Measurements from ENCODE around the gene SFXN3.

SFXN3 gene

DNA sequence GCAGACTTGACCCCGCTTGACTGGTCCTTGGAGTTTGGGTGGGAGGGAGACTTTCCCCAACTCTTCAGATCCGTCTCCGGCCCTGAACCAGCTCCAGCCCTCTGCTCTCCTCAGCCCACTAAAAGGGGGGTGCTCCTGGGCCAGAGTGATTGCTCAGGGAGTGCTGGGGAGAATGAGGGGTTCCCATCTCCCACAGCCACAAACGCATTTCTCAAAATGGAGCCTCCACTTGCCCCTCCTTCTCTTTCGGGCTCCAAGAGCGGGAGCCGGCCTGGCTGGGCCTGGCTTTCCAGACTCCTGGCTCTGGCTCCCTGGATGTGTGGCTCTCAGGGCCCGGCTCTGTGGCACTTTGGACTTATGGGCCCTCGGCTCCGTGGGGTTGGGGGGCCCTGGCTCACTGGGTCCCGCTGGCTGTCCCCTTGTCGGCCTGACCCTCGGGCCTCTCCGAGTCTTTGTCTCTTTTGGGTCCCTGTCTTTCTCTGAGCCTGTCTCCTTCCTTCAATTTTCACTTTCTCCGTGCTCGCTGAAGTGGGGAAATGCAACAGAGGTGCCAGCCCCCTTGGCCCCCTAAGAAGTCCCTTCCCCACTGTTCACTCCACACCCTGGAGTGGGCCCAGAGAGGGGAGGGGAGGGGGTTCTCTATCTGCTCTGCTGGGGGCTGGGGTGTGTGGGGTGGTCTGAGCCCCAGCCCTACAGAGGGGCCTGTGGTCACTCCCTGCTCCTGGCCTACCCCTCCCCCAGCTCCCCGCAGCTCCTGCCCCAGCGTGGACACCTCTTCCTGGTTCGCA lies 30.7 kb upstream of the SFXN3 start:
- DNase-seq (ENCODE audit: low read depth in 2 of 2) = no peak

DNA sequence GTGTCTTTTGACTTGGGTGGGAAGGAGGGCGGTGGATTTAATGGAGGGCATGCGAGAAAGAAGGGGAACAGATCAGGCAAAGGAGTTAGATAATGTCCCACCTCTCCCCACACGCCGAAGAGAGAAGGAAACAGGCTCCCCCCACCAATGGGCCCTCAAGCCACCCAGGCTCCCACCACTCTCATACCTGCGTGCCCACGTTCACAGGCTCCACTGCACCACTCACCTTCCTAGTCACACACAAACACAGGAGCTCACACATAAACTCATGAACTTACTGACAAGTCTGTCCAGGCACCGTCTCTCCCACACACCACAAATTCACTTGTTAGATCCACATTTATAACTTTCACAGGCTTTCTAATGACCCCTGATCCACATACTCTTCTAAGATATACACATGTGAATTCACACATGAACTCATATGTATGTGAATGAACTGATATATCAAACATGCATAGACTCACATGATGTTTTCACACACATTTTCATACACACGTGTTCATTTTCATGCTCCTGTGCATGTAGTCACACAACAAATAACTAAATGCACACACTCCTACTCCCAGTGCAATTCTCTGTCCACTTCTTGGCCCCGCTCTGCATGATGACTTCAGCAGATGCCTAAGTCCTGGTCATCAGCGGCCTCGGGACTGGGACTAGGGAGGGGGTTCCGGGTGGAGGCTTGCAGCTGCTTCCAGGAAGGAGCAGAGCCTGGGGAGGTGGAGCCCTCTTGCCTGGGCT lies 29.9 kb upstream of the SFXN3 start:
- no peak for DNase-seq (ENCODE audit: low read depth in 2 of 2)

DNA sequence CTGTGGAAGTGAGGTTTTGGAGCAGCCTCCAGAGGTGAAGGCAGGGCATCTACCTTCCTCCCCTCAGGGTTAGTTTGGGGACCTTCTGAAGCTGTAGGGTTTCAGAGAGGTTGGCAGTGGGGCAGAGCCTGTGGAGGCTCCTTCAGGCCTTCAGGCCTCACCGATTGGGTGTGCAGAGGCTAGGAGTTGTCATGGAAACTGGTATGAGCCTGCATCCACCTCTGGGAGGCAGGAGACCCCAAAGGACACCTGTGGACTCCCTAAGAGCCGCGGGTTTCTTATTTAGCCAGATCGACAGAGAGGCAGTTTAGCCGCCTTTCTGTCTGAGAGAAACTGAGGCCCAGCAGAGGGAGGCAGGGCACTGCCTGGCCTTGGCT lies 29.4 kb upstream of the SFXN3 start:
- DNase-seq (ENCODE audit: low read depth in 2 of 2) = no peak

DNA sequence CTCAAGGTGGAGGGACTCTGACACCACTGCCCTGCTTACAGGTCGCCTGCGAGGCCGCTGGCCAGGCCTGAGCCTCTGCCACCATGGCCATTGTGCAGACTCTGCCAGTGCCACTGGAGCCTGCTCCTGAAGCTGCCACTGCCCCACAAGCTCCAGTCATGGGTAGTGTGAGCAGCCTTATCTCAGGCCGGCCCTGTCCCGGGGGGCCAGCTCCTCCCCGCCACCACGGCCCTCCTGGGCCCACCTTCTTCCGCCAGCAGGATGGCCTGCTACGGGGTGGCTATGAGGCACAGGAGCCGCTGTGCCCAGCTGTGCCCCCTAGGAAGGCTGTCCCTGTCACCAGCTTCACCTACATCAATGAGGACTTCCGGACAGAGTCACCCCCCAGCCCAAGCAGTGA lies 28.6 kb upstream of the SFXN3 start:
- DNase-seq (ENCODE audit: low read depth in 2 of 2) = no peak

DNA sequence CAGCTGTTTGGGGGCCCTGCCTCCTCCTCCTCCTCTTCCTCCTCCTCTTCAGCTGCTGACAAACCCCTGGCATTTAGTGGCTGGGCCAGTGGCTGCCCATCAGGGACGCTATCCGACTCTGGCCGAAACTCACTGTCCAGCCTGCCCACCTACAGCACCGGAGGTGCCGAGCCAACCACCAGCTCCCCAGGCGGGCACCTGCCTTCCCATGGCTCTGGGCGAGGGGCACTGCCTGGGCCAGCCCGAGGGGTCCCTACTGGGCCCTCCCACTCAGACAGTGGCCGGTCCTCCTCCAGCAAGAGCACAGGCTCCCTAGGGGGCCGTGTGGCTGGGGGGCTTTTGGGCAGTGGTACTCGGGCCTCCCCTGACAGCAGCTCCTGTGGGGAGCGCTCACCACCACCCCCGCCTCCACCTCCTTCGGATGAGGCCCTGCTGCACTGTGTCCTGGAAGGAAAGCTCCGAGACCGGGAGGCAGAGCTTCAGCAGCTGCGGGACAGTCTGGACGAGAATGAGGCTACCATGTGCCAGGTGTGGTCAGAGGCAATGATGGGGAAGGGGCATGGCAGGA lies 27.3 kb upstream of the SFXN3 start:
- DNase-seq (ENCODE audit: low read depth in 2 of 2) = no peak

DNA sequence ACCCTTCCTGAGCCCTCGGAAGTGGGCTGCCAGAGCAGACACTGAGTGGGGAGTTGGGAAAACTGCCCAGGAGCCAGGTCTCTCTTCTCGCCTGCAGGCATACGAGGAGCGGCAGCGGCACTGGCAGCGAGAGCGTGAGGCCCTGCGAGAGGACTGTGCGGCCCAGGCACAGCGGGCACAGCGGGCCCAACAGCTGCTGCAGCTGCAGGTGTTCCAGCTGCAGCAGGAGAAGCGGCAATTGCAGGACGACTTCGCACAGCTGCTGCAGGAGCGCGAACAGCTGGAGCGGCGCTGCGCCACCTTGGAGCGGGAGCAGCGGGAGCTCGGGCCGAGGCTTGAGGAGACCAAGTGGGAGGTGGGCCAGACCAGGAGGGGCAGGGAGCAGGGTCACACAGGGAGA lies 25.7 kb upstream of the SFXN3 start:
- DNase-seq (ENCODE audit: low read depth in 2 of 2) = no peak

- no peak for DNase-seq (ENCODE audit: low read depth in 2 of 2)
Measured at GRCh38 chr10:101005869-101006567, 25.0 kb upstream of the SFXN3 start.

GRCh38 chr10:101006593-101007098 lies 24.4 kb upstream of the SFXN3 start:
- no peak for DNase-seq (ENCODE audit: low read depth in 2 of 2)

GRCh38 chr10:101007099-101007711 lies 23.8 kb upstream of the SFXN3 start:
- DNase-seq (ENCODE audit: low read depth in 2 of 2) = no peak

DNA sequence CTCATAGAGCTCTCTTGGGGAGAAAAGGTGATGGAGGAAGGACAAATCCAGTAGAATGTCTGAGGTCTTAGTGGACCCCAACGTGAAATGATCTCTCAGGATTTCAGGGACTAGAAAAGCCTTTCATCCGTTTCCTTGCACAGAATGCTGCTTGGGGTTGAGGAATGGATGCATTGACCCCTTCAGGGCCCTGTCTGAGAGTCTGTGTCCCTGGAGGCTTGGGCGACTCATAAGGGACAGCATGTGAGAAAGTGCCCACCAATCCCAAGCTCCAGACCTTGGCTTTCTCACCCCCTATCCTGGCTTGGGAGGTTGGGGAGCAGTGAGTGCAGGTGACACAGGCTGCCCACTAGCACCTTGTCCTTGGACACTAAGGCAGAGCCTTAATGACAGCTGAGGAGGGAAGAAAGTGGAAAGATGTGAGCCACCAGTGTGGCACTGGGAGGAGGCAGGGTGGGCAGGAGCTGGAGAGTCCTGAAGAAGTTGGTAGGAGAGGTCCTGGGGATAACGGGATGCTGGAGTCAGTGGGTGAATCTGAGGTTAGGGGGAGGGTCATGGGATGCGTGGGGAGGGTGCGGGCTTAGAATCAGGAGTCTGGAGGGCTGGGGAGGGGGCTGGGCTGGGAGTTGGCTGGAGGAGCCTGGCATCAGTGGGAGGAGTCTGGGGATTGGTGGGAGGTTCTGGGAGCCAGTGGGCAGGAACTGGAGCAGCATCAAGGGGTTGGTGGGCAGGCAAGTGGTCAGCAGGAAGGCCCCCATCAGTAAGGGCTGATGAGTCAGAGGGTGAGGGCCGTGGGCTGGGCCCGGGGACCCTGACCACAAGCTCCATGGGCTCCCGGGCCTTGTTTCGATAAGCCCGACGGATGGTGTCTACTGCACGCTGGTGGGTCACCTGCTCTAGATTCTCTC lies 22.9 kb upstream of the SFXN3 start:
- DNase-seq (ENCODE audit: low read depth in 2 of 2) = no peak

- no peak for DNase-seq (ENCODE audit: low read depth in 2 of 2)
Measured at GRCh38 chr10:101008823-101009423, 22.1 kb upstream of the SFXN3 start.

DNA sequence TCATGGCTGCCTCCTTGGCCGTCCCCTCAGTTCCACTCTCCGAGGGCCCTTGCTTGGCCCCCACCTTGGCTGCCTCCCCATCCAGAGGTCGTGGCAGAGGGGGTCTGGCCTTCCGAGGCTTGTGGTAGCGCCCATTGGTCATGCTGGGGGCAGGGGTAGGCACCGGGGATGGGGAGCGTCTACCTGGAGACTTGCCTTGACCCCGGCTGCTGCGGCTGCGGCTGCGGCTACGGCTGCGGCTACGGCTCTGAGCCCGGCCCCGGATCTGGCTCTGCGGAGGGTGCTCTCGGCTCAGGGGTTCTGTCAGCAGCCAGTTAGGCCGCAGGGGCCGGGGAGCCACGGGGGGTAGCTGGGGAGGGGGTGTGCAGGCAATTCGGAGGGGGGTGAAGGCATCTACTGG lies 20.7 kb upstream of the SFXN3 start:
- DNase-seq (ENCODE audit: low read depth in 2 of 2) = no peak

DNA sequence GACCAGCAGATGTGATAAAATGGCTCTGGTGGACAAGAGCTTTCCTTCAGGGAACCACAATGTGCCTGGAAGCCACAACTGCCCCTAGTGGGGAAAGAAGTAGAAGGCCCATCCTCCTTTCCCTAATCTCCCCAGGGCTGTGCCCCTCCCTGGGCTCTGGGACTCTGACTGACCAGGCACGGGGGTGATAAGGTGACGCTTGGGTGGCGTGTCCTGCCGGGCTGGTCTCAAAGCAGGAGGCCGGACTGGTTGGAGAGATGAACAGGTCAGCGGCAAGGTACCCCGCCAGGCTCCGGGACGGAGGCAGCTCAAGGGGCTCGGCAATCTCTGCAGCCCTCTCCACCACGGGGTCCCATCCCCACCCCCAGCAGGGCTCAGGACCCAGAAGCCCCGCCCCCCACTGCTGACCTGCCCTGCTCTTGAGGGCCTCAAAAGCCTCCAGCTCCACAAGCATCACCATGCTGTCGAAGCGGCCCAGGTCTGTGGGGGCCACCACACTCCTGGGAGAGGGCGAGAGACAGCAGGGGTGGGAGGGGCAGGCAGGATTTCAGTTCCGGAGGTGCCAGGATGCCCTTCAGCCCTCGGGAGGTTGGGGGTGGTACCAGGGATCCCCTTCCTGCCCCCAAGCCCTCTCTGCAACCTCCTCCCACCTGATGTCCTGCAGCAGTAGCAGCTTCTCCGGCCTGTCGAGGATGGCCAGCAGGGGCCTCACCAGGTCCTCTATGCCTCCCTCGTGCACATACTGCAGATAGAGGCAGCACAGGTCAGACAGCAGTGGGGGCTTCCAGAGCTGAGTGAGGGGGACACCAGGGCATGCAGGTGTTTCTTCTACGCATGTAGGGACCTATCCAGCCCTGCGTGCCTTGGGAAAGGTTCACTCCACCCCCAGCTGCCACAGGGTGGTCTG lies 19.3 kb upstream of the SFXN3 start:
- DNase-seq (ENCODE audit: low read depth in 2 of 2) = no peak

GRCh38 chr10:101012525-101013364 lies 18.3 kb upstream of the SFXN3 start:
- DNase-seq (ENCODE audit: low read depth in 2 of 2) = peak; percentile 46 to 57

- no peak for DNase-seq (ENCODE audit: low read depth in 2 of 2)
Measured at GRCh38 chr10:101013365-101013825, 17.6 kb upstream of the SFXN3 start.

GRCh38 chr10:101014230-101014884 lies 16.7 kb upstream of the SFXN3 start:
- peak; percentile 47 to 52 for DNase-seq (ENCODE audit: low read depth in 2 of 2)

DNA sequence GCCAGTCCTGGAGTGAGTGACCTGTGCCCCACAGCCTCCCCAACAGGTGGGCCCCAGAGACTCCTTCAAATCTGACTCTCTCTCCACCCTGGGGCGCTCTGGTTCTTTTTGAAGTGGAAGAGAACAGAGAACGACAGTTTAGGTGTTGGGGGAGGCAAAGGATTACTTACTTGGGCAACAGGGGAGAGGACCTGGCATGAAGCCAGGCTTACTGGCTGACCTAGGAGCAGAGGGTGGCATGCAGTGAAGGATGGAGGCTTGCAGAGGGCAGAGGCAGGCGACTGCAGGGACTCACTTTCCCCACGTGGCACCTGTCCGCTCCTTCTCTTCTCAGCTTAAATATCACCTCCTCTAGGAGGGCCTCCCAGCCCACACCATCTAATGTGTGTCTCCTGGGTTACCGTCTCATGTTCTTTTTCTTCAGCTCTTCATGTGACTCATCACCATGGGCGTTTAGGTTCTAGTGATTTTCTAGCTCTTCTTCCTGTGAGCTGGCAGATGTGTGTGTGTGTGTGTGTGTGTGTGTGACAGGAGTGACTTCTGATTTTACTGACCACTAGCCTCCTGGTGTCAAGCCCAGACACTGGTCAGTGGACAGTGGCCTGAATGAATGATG lies 16.0 kb upstream of the SFXN3 start:
- DNase-seq (ENCODE audit: low read depth in 2 of 2) = no peak

Measured in activated CD8-positive, alpha-beta memory T cell treated with anti-CD3 and anti-CD28 coated beads for 4 hours (primary cell).